Measurements from ENCODE around the gene IL27RA. TPM values are rescaled to one million over a fixed set of nuclear protein-coding genes. Genes with fewer than 3 reads are reported as not detected.

Gene IL27RA
- total RNA-seq, 1 donor from 2014 or later, result 4.7 TPM

Other genes starting within 250 kb of the IL27RA start
- gene ZSWIM4, start 236.3 kb upstream of the IL27RA start, total RNA-seq, result 13.2 and 39.3 TPM in 2 replicates
- not detected in 2 replicates for gene NANOS3, start 154.6 kb upstream of the IL27RA start, total RNA-seq
- gene BRME1, start 125.6 kb upstream of the IL27RA start, total RNA-seq, result 0.25 and 0.35 TPM in 2 replicates
- 4.9 and 18.1 TPM in 2 replicates for gene CC2D1A, start 125.6 kb upstream of the IL27RA start, total RNA-seq
- 0.17 and 0.89 TPM in 2 replicates for gene PODNL1, start 93.3 kb upstream of the IL27RA start, total RNA-seq
- gene DCAF15, start 79.3 kb upstream of the IL27RA start, total RNA-seq, result 10.9 and 15.0 TPM in 2 replicates
- 1.6 and 11.6 TPM in 2 replicates for gene RFX1, start 25.4 kb upstream of the IL27RA start, total RNA-seq
- gene RLN3, start 3.6 kb upstream of the IL27RA start, total RNA-seq, result not detected in 2 replicates
- gene PALM3, start 30.3 kb downstream of the IL27RA start, total RNA-seq, result 0.35 and 0.70 TPM in 2 replicates
- gene MISP3, start 41.0 kb downstream of the IL27RA start, total RNA-seq, result 1.3 and 1.6 TPM in 2 replicates
- not detected in 2 replicates for gene C19orf67, start 54.0 kb downstream of the IL27RA start, total RNA-seq
- 13.2 and 35.0 TPM in 2 replicates for gene SAMD1, start 59.0 kb downstream of the IL27RA start, total RNA-seq
- 19.1 and 62.4 TPM in 2 replicates for gene PRKACA, start 86.0 kb downstream of the IL27RA start, total RNA-seq
- gene ASF1B, start 104.8 kb downstream of the IL27RA start, total RNA-seq, result 1.1 and 13.7 TPM in 2 replicates
- gene ADGRL1, start 174.4 kb downstream of the IL27RA start, total RNA-seq, result 0.87 and 14.8 TPM in 2 replicates